Liver (tissue), 9 donors: ENCODE measurements around the gene MEGF6. TPM values are rescaled to one million over a fixed set of nuclear protein-coding genes. Genes with fewer than 3 reads are reported as not detected.

Experiments used
- DNase-seq: peaks from one replicate; pipeline ENCODE4 v3.0.0-alpha.2; 2017; ENCODE audit warnings: low spot score
- H3K27ac ChIP-seq, 2 donors: one replicate each; pipeline ENCODE4 v1.7.0; 2013; ENCODE audit warnings: inconsistent platforms in 2 of 2, low read length in 2 of 2, control low read depth in 1 of 2, low read depth in 1 of 2, mild to moderate bottlenecking in 1 of 2
- H3K27me3 ChIP-seq, 4 donors: one replicate each; pipeline versions ENCODE4 v1.6.1 to v1.7.0; 2013; ENCODE audit warnings: low read length in 3 of 4, inconsistent platforms in 1 of 4, mild to moderate bottlenecking in 1 of 4, moderate library complexity in 1 of 4; ENCODE audit not compliant: control insufficient read depth in 4 of 4, insufficient read depth in 4 of 4
- H3K36me3 ChIP-seq, 4 donors: one replicate each; pipeline versions ENCODE4 v1.6.1 to v1.7.0; 2013; ENCODE audit warnings: low read length in 3 of 4, mild to moderate bottlenecking in 3 of 4, low read depth in 1 of 4, moderate library complexity in 1 of 4; ENCODE audit not compliant: control insufficient read depth in 4 of 4, insufficient read depth in 3 of 4
- H3K4me1 ChIP-seq, 4 donors: one replicate each; pipeline versions ENCODE4 v1.6.1 to v1.7.0; 2013; ENCODE audit warnings: low read length in 3 of 4, mild to moderate bottlenecking in 3 of 4, moderate library complexity in 1 of 4; ENCODE audit not compliant: control insufficient read depth in 4 of 4, insufficient read depth in 4 of 4
- H3K4me3 ChIP-seq, 3 donors: one replicate each; pipeline versions ENCODE4 v1.6.1 to v1.7.0; 2013; ENCODE audit warnings: low read length in 3 of 3, control low read depth in 1 of 3, low read depth in 1 of 3, mild to moderate bottlenecking in 1 of 3
- H3K9ac ChIP-seq, 2 donors: one replicate each; pipeline ENCODE4 v1.7.0; 2013; ENCODE audit warnings: low read length in 2 of 2, mild to moderate bottlenecking in 2 of 2, moderate library complexity in 2 of 2, control low read depth in 1 of 2, low read depth in 1 of 2
- H3K9me3 ChIP-seq, 4 donors: one replicate each; pipeline versions ENCODE4 v1.6.1 to v1.7.0; 2013; ENCODE audit warnings: low read length in 3 of 4; ENCODE audit not compliant: control insufficient read depth in 4 of 4
- EGR1 ChIP-seq, 2 donors: IDR thresholded peaks; 2 replicates each; pipeline ENCODE4 v1.6.1; 2016 to 2018; ENCODE audit warnings: antibody characterized with exemption in 2 of 2, low read depth in 2 of 2
- FOXA1 ChIP-seq: IDR thresholded peaks from 2 replicates; pipeline ENCODE4 v1.6.1; 2016; ENCODE audit warnings: antibody characterized with exemption
- FOXA2 ChIP-seq: IDR thresholded peaks from 2 replicates; pipeline ENCODE4 v1.6.1; 2016; ENCODE audit warnings: antibody characterized with exemption
- GABPA ChIP-seq, 2 donors: IDR thresholded peaks in 1 of 2; conservative IDR thresholded peaks in 1 of 2; 2 replicates each; pipeline ENCODE4 v1.6.1; 2016; ENCODE audit warnings: antibody characterized with exemption in 2 of 2, mild to moderate bottlenecking in 1 of 2, moderate library complexity in 1 of 2
- HNF4A ChIP-seq, 2 donors: conservative IDR thresholded peaks; 2 replicates each; pipeline ENCODE4 v1.6.1; 2016; ENCODE audit warnings: antibody characterized with exemption in 2 of 2, mild to moderate bottlenecking in 2 of 2
- HNF4G ChIP-seq: IDR thresholded peaks from 2 replicates; pipeline ENCODE4 v1.6.1; 2016; ENCODE audit warnings: antibody characterized with exemption
- JUND ChIP-seq, 2 donors: IDR thresholded peaks; 2 replicates each; pipeline ENCODE4 v1.6.1; 2016; ENCODE audit warnings: antibody characterized with exemption in 2 of 2
- NR2F2 ChIP-seq: IDR thresholded peaks from 2 replicates; pipeline ENCODE4 v1.6.1; 2016; ENCODE audit warnings: antibody characterized with exemption
- RAD21 ChIP-seq, 2 donors: IDR thresholded peaks; 2 replicates each; pipeline ENCODE4 v1.6.1; 2016; ENCODE audit warnings: antibody characterized with exemption in 2 of 2, mild to moderate bottlenecking in 2 of 2
- RXRA ChIP-seq, 2 donors: IDR thresholded peaks; 2 replicates each; pipeline ENCODE4 v1.6.1; 2017 to 2018; ENCODE audit warnings: antibody characterized with exemption in 2 of 2, mild to moderate bottlenecking in 1 of 2
- SP1 ChIP-seq: IDR thresholded peaks from 2 replicates; pipeline ENCODE4 v1.6.1; 2018; ENCODE audit warnings: antibody characterized with exemption, mild to moderate bottlenecking
- YY1 ChIP-seq: IDR thresholded peaks from 2 replicates; pipeline ENCODE4 v1.6.1; 2016; ENCODE audit warnings: antibody characterized with exemption, mild to moderate bottlenecking
- WGBS: extraction: QIAGEN DNeasy Blood & Tissue Kit; methylation state at CpG from one replicate; pipeline ENCODE4 v1.1.7; 2013; 5-methylcytosine and 5-hydroxymethylcytosine counted together
- polyA plus RNA-seq, 2 donors: library from polyadenylated mRNA; stranded (reverse) in 1 of 2; unstranded in 1 of 2; fragments of 200-250 nt in 1 of 2; fragments of >200 nt in 1 of 2; fragmentation: Nextera tagmentation in 1 of 2; extraction: Ambion mirVana in 1 of 2; gene quantifications; one replicate each; pipeline versions ENCODE4 v1.2.1 to v1.2.3, GENCODE V29; 2013 to 2015
- total RNA-seq, 2 donors: library from RNA; depleted of rRNA; stranded (reverse); fragments of >200 nt; gene quantifications; one replicate each; pipeline ENCODE4 v1.2.3, GENCODE V29; 2014
- TF ChIP-seq, protein P1 (sequence below): IDR thresholded peaks from 2 replicates; pipeline ENCODE4 v1.6.1; 2016; ENCODE audit warnings: antibody characterized with exemption
- TF ChIP-seq, protein P2 (sequence below): IDR thresholded peaks from 2 replicates; pipeline ENCODE4 v1.6.1; 2016; ENCODE audit warnings: antibody characterized with exemption
- TF ChIP-seq, protein P3 (sequence below): IDR thresholded peaks from 2 replicates; pipeline ENCODE4 v1.6.1; 2016; ENCODE audit warnings: antibody characterized with exemption, mild to moderate bottlenecking
- TF ChIP-seq, protein P4 (sequence below): fragments of 150-350 bp; IDR thresholded peaks from 2 replicates; pipeline ENCODE4 v1.5.1; 2017; ENCODE audit warnings: improper control_type of control experiment, low read depth, low read length; ENCODE audit not compliant: missing input control
- TF ChIP-seq, protein P5 (sequence below): IDR thresholded peaks from 2 replicates; pipeline ENCODE4 v1.6.1; 2016; ENCODE audit warnings: antibody characterized with exemption
- donor health status: healthy.
- donor health status: healthy.
- donor health status: healthy.
- donor health status: healthy.
- donor health status: healthy.

Gene MEGF6
- total and polyA plus RNA-seq, 4 donors: 1.3 to 11.0 (median 4.0) TPM

DNA sequence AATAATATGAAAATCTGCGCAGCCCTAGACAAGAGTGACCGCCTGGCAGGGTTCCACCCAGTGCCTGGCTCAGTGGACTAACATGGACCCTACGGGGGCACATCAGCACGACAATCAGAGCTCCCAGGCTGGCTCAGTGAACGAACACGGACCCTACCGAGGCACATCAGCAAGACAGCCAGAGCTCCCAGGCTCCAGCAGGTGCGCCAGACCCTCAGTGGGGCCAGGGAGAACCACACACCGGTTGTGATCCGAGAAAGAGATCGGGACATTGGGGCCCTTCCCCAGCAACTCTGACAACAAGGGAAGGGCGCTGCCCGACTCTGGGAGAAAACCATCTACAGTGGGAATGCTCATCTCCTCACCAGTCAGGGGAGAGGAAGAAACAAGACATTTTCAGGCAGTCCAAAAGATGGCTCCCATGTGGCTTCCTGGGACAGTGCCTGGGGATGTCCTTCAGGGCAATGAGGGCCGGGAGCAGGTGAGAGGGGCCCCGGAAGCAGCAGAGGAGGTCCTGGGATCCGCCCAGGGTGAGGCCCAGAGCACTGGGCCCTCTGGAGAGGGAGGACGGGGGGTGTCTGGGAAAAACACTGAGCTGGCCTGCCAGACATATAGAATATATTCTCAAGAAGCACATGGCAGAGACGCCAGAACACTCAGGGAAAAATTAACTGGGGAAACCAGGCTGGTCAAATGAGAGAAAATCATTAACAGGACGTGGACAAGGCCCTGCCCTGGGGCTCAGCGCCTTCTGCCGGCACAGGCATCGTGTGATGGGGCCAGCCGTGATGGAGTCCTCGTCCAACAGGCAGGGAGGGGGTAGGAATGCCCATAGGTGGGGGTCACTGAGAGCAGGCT, 152.0 kb downstream of the MEGF6 start:
- Histone ChIP-seq H3K4me1 (peaks cover 2 to 18% (median 6%) of the 10 kb centered on the region in 4 donors), H3K4me3 (no peak overlapping the region), H3K27me3 (no peaks in the 10 kb centered on the region), H3K9ac (no peak overlapping the region), H3K27ac (no peak overlapping the region), H3K9me3 (no peaks in the 10 kb centered on the region), H3K36me3 (no peaks in the 10 kb centered on the region)
- DNase-seq: no peak
- TF ChIP-seq NR2F2 (no peak), RXRA (IDR thresholded peaks at IDR 0.05) (no peak), JUND (IDR thresholded peaks at IDR 0.05) (no peak), HNF4A (conservative IDR thresholded peaks at IDR 0.05) (no peak), GABPA (IDR thresholded peaks at IDR 0.05 in 1 of 2, conservative IDR thresholded peaks at IDR 0.05 in 1 of 2) (no peak), SP1 (no peak), FOXA1 (no peak), EGR1 (IDR thresholded peaks at IDR 0.05; ENCODE audit: low read depth in 2 of 2) (no peak), YY1 (no peak), HNF4G (no peak), RAD21 (IDR thresholded peaks at IDR 0.05) (no peak), FOXA2 (no peak)
- TF ChIP-seq, protein P1, sequence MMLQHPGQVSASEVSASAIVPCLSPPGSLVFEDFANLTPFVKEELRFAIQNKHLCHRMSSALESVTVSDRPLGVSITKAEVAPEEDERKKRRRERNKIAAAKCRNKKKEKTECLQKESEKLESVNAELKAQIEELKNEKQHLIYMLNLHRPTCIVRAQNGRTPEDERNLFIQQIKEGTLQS: no peak
- TF ChIP-seq, protein P2, sequence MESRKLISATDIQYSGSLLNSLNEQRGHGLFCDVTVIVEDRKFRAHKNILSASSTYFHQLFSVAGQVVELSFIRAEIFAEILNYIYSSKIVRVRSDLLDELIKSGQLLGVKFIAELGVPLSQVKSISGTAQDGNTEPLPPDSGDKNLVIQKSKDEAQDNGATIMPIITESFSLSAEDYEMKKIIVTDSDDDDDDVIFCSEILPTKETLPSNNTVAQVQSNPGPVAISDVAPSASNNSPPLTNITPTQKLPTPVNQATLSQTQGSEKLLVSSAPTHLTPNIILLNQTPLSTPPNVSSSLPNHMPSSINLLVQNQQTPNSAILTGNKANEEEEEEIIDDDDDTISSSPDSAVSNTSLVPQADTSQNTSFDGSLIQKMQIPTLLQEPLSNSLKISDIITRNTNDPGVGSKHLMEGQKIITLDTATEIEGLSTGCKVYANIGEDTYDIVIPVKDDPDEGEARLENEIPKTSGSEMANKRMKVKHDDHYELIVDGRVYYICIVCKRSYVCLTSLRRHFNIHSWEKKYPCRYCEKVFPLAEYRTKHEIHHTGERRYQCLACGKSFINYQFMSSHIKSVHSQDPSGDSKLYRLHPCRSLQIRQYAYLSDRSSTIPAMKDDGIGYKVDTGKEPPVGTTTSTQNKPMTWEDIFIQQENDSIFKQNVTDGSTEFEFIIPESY: no peak
- TF ChIP-seq, protein P3, sequence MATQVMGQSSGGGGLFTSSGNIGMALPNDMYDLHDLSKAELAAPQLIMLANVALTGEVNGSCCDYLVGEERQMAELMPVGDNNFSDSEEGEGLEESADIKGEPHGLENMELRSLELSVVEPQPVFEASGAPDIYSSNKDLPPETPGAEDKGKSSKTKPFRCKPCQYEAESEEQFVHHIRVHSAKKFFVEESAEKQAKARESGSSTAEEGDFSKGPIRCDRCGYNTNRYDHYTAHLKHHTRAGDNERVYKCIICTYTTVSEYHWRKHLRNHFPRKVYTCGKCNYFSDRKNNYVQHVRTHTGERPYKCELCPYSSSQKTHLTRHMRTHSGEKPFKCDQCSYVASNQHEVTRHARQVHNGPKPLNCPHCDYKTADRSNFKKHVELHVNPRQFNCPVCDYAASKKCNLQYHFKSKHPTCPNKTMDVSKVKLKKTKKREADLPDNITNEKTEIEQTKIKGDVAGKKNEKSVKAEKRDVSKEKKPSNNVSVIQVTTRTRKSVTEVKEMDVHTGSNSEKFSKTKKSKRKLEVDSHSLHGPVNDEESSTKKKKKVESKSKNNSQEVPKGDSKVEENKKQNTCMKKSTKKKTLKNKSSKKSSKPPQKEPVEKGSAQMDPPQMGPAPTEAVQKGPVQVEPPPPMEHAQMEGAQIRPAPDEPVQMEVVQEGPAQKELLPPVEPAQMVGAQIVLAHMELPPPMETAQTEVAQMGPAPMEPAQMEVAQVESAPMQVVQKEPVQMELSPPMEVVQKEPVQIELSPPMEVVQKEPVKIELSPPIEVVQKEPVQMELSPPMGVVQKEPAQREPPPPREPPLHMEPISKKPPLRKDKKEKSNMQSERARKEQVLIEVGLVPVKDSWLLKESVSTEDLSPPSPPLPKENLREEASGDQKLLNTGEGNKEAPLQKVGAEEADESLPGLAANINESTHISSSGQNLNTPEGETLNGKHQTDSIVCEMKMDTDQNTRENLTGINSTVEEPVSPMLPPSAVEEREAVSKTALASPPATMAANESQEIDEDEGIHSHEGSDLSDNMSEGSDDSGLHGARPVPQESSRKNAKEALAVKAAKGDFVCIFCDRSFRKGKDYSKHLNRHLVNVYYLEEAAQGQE: no peak
- TF ChIP-seq, protein P4, sequence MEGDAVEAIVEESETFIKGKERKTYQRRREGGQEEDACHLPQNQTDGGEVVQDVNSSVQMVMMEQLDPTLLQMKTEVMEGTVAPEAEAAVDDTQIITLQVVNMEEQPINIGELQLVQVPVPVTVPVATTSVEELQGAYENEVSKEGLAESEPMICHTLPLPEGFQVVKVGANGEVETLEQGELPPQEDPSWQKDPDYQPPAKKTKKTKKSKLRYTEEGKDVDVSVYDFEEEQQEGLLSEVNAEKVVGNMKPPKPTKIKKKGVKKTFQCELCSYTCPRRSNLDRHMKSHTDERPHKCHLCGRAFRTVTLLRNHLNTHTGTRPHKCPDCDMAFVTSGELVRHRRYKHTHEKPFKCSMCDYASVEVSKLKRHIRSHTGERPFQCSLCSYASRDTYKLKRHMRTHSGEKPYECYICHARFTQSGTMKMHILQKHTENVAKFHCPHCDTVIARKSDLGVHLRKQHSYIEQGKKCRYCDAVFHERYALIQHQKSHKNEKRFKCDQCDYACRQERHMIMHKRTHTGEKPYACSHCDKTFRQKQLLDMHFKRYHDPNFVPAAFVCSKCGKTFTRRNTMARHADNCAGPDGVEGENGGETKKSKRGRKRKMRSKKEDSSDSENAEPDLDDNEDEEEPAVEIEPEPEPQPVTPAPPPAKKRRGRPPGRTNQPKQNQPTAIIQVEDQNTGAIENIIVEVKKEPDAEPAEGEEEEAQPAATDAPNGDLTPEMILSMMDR: no peak
- TF ChIP-seq, protein P5, sequence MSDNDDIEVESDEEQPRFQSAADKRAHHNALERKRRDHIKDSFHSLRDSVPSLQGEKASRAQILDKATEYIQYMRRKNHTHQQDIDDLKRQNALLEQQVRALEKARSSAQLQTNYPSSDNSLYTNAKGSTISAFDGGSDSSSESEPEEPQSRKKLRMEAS: no peak
- WGBS: 88% methylated on average over 24 of the region's 24 CpGs
